GM23338 (cell line): ENCODE measurements around the gene PXK. TPM values are rescaled to one million over a fixed set of nuclear protein-coding genes. Genes with fewer than 3 reads are reported as not detected.
A peak's percentile ranks its signal among the peaks of the same experiment; 100 is the strongest.

ENCODE experiments used
- ATAC-seq: fragments of 200-7000 bp; cut with Tn5 transposase; 3 replicates; pipeline ENCODE4 v1.9.1; 2020
- DNase-seq: peaks from one replicate; pipeline ENCODE4 v3.0.0-alpha.2; 2015; ENCODE audit warnings: low spot score
- H2AFZ ChIP-seq: fragments of 200-600 bp; sonication (generic); 2 replicates; pipeline ENCODE4 v1.8.0; 2016; ENCODE audit warnings: antibody characterized with exemption, mild to moderate bottlenecking, moderate library complexity
- H3F3A ChIP-seq: fragments of 200-600 bp; sonication (generic); replicated peaks from 2 replicates; pipeline ENCODE4 v1.8.0; 2017; ENCODE audit warnings: antibody characterized with exemption, mixed run types, low read depth
- H3K27ac ChIP-seq: fragments of 200-600 bp; sonication (generic); 2 replicates; pipeline ENCODE4 v1.6.1; 2016; ENCODE audit warnings: low read depth
- H3K27me3 ChIP-seq: fragments of 200-600 bp; sonication (generic); 2 replicates; pipeline ENCODE4 v1.8.0; 2016; ENCODE audit warnings: mild to moderate bottlenecking, mixed run types, moderate library complexity; ENCODE audit not compliant: insufficient read depth
- H3K36me3 ChIP-seq: fragments of 200-600 bp; sonication (generic); 2 replicates; pipeline ENCODE4 v1.8.0; 2016; ENCODE audit warnings: mild to moderate bottlenecking; ENCODE audit not compliant: insufficient read depth
- H3K4me1 ChIP-seq: fragments of 200-600 bp; sonication (generic); 2 replicates; pipeline ENCODE4 v1.8.0; 2016; ENCODE audit warnings: mild to moderate bottlenecking, moderate library complexity; ENCODE audit not compliant: insufficient read depth
- H3K4me2 ChIP-seq: fragments of 200-600 bp; sonication (generic); 2 replicates; pipeline ENCODE4 v1.7.1; 2017; ENCODE audit warnings: mixed run types
- H3K4me3 ChIP-seq: fragments of 200-600 bp; sonication (generic); 2 replicates; pipeline ENCODE4 v1.6.1; 2016; ENCODE audit warnings: mixed run types
- H3K79me2 ChIP-seq: fragments of 200-600 bp; sonication (generic); replicated peaks from 2 replicates; pipeline ENCODE4 v1.8.0; 2017; ENCODE audit warnings: mild to moderate bottlenecking; ENCODE audit not compliant: insufficient read depth
- H3K9me2 ChIP-seq: fragments of 200-600 bp; sonication (generic); 2 replicates; pipeline ENCODE4 v1.8.0; 2017; ENCODE audit not compliant: insufficient read depth
- H4K20me1 ChIP-seq: fragments of 200-600 bp; sonication (generic); replicated peaks from 2 replicates; pipeline ENCODE4 v1.8.0; 2017; ENCODE audit warnings: mild to moderate bottlenecking; ENCODE audit not compliant: insufficient read depth
- H3K27ac Mint-ChIP-seq: 2 replicates; pipeline ENCODE4 v1.8.0; 2020; ENCODE audit warnings: inconsistent platforms, mild to moderate bottlenecking, moderate library complexity, mixed read lengths
- H3K27me3 Mint-ChIP-seq: 3 replicates; pipeline ENCODE4 v1.8.0; 2022; ENCODE audit warnings: low read depth, mild to moderate bottlenecking, moderate library complexity, mixed read lengths, inconsistent platforms; ENCODE audit not compliant: insufficient read depth, poor library complexity
- H3K36me3 Mint-ChIP-seq: 3 replicates; pipeline ENCODE4 v1.8.0; 2021; ENCODE audit warnings: low read depth, mild to moderate bottlenecking, inconsistent platforms, moderate library complexity, mixed read lengths
- H3K4me1 Mint-ChIP-seq: 3 replicates; pipeline ENCODE4 v1.8.0; 2020; ENCODE audit warnings: mild to moderate bottlenecking, inconsistent platforms, mixed read lengths
- H3K4me3 Mint-ChIP-seq: 3 replicates; pipeline ENCODE4 v1.8.0; 2021; ENCODE audit warnings: moderate library complexity, mild to moderate bottlenecking, inconsistent platforms, mixed read lengths
- H3K9me3 Mint-ChIP-seq: 3 replicates; pipeline ENCODE4 v1.8.0; 2020; ENCODE audit warnings: moderate library complexity, mild to moderate bottlenecking, inconsistent platforms, mixed read lengths
- CREB1 ChIP-seq: fragments of 250-450 bp; sonication (Bioruptor Pico); IDR thresholded peaks from 2 replicates; pipeline ENCODE4 v1.5.0; 2020; ENCODE audit warnings: low read depth, mild to moderate bottlenecking, moderate library complexity
- EZH2 ChIP-seq: fragments of 200-600 bp; sonication (generic); IDR thresholded peaks from one replicate; pipeline ENCODE4 v1.8.0; 2017; ENCODE audit warnings: antibody characterized with exemption, mild to moderate bottlenecking, low read depth; ENCODE audit not compliant: unreplicated experiment
- EZH2phosphoT487 ChIP-seq: fragments of 200-600 bp; sonication (generic); IDR thresholded peaks from one replicate; pipeline ENCODE4 v1.8.1; 2018; ENCODE audit warnings: antibody characterized with exemption; ENCODE audit not compliant: unreplicated experiment
- JUNB ChIP-seq: IDR thresholded peaks from one replicate; pipeline ENCODE4 v1.6.1; 2016; ENCODE audit warnings: antibody characterized with exemption; ENCODE audit not compliant: unreplicated experiment
- NANOG ChIP-seq: IDR thresholded peaks from 2 replicates; pipeline ENCODE4 v1.6.1; 2016; ENCODE audit warnings: antibody characterized with exemption, borderline replicate concordance
- STAT1 ChIP-seq: IDR thresholded peaks from one replicate; pipeline ENCODE4 v1.6.1; 2016; ENCODE audit warnings: antibody characterized with exemption; ENCODE audit not compliant: unreplicated experiment
- ZNF114 ChIP-seq: fragments of 250-450 bp; sonication (Bioruptor Pico); IDR thresholded peaks from 2 replicates; pipeline ENCODE4 v1.5.0; 2020; ENCODE audit warnings: mild to moderate bottlenecking, moderate library complexity
- ZNF331 ChIP-seq: fragments of 250-450 bp; sonication (Bioruptor Pico); IDR thresholded peaks from 2 replicates; pipeline ENCODE4 v1.5.0; 2020; ENCODE audit warnings: low read depth, mild to moderate bottlenecking, moderate library complexity
- polyA plus RNA-seq: library from polyadenylated mRNA; unstranded; fragments of >200 nt; fragmentation: Nextera tagmentation; extraction: Ambion mirVana; gene quantifications from 2 replicates; pipeline ENCODE4 v1.2.1, GENCODE V29; 2016
- total RNA-seq: library from RNA; depleted of rRNA; stranded (reverse); fragments of >200 nt; shearing (Covaris generic); gene quantifications from 2 replicates; pipeline ENCODE4 v1.2.3, GENCODE V29; 2014
- TF ChIP-seq, protein P1 (sequence below): IDR thresholded peaks from 2 replicates; pipeline ENCODE4 v1.6.1; 2016; ENCODE audit warnings: antibody characterized with exemption
- TF ChIP-seq, protein P2 (sequence below): fragments of 250-450 bp; sonication (Bioruptor Pico); IDR thresholded peaks from 2 replicates; pipeline ENCODE4 v1.5.0; 2020; ENCODE audit warnings: mild to moderate bottlenecking, moderate library complexity

The PXK gene
- total and polyA plus RNA-seq, 2 experiments from 2014 or later = 6.4 to 6.5 TPM

- Histone ChIP-seq H3K27ac (0 out of 2 replicates have a peak overlapping the region, but pooled peaks have one; percentile 13), H4K20me1 (no peaks in the 10 kb centered on the region; the same call in 1 of the 2 replicates), H3K36me3 (peaks cover 3% of the 10 kb centered on the region; the same call in 1 of the 2 replicates), H3K4me3 (no peak overlapping the region), H3K9me2 (no peaks in the 10 kb centered on the region), H3K79me2 (no peaks in the 10 kb centered on the region), H3F3A (0 out of 2 replicates have a peak, but pooled peaks cover 5% of the 10 kb centered on the region), H3K4me1 (peaks cover 24% of the 10 kb centered on the region), H3K27me3 (no peaks in the 10 kb centered on the region), H3K4me2 (peak overlapping the region; percentile 73; the same call in 1 of the 2 replicates), H2AFZ (no peak overlapping the region)
- Mint-ChIP-seq H3K4me3 (no peak overlapping the region), H3K9me3 (no peaks in the 10 kb centered on the region), H3K27me3 (peaks cover 14% of the 10 kb centered on the region), H3K4me1 (peaks cover 30% of the 10 kb centered on the region), H3K27ac (peak overlapping the region; percentile 44; the same call in 1 of the 2 replicates), H3K36me3 (peaks cover 23% of the 10 kb centered on the region; the same call in 2 of the 3 replicates)
- TF ChIP-seq EZH2phosphoT487 (no peak), ZNF114 (no peak), STAT1 (no peak), EZH2 (no peak), ZNF331 (CRISPR knock-in tag) (no peak), JUNB (no peak), NANOG (no peak), CREB1 (CRISPR knock-in tag) (no peak)
- TF ChIP-seq, protein P1, sequence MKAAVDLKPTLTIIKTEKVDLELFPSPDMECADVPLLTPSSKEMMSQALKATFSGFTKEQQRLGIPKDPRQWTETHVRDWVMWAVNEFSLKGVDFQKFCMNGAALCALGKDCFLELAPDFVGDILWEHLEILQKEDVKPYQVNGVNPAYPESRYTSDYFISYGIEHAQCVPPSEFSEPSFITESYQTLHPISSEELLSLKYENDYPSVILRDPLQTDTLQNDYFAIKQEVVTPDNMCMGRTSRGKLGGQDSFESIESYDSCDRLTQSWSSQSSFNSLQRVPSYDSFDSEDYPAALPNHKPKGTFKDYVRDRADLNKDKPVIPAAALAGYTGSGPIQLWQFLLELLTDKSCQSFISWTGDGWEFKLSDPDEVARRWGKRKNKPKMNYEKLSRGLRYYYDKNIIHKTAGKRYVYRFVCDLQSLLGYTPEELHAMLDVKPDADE = no peak
- TF ChIP-seq, protein P2, sequence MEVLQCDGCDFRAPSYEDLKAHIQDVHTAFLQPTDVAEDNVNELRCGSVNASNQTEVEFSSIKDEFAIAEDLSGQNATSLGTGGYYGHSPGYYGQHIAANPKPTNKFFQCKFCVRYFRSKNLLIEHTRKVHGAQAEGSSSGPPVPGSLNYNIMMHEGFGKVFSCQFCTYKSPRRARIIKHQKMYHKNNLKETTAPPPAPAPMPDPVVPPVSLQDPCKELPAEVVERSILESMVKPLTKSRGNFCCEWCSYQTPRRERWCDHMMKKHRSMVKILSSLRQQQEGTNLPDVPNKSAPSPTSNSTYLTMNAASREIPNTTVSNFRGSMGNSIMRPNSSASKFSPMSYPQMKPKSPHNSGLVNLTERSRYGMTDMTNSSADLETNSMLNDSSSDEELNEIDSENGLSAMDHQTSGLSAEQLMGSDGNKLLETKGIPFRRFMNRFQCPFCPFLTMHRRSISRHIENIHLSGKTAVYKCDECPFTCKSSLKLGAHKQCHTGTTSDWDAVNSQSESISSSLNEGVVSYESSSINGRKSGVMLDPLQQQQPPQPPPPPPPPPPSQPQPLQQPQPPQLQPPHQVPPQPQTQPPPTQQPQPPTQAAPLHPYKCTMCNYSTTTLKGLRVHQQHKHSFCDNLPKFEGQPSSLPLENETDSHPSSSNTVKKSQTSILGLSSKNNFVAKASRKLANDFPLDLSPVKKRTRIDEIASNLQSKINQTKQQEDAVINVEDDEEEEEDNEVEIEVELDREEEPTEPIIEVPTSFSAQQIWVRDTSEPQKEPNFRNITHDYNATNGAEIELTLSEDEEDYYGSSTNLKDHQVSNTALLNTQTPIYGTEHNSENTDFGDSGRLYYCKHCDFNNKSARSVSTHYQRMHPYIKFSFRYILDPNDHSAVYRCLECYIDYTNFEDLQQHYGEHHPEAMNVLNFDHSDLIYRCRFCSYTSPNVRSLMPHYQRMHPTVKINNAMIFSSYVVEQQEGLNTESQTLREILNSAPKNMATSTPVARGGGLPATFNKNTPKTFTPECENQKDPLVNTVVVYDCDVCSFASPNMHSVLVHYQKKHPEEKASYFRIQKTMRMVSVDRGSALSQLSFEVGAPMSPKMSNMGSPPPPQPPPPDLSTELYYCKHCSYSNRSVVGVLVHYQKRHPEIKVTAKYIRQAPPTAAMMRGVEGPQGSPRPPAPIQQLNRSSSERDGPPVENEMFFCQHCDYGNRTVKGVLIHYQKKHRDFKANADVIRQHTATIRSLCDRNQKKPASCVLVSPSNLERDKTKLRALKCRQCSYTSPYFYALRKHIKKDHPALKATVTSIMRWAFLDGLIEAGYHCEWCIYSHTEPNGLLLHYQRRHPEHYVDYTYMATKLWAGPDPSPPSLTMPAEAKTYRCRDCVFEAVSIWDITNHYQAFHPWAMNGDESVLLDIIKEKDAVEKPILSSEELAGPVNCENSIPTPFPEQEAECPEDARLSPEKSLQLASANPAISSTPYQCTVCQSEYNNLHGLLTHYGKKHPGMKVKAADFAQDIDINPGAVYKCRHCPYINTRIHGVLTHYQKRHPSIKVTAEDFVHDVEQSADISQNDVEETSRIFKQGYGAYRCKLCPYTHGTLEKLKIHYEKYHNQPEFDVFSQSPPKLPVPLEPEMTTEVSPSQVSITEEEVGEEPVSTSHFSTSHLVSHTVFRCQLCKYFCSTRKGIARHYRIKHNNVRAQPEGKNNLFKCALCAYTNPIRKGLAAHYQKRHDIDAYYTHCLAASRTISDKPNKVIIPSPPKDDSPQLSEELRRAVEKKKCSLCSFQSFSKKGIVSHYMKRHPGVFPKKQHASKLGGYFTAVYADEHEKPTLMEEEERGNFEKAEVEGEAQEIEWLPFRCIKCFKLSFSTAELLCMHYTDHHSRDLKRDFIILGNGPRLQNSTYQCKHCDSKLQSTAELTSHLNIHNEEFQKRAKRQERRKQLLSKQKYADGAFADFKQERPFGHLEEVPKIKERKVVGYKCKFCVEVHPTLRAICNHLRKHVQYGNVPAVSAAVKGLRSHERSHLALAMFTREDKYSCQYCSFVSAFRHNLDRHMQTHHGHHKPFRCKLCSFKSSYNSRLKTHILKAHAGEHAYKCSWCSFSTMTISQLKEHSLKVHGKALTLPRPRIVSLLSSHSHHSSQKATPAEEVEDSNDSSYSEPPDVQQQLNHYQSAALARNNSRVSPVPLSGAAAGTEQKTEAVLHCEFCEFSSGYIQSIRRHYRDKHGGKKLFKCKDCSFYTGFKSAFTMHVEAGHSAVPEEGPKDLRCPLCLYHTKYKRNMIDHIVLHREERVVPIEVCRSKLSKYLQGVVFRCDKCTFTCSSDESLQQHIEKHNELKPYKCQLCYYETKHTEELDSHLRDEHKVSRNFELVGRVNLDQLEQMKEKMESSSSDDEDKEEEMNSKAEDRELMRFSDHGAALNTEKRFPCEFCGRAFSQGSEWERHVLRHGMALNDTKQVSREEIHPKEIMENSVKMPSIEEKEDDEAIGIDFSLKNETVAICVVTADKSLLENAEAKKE = no peak
- DNase-seq (no peak), ATAC-seq (no peak)
Observed at GRCh38 chr3:58322793-58323192, 9.9 kb upstream of the PXK start.
